Left lobe of liver (tissue), 2 donors: ENCODE data around the gene OPCML. TPM values are rescaled to one million over a fixed set of nuclear protein-coding genes. Genes with fewer than 3 reads are reported as not detected.

Experiments
- ATAC-seq: fragments of 200-7000 bp; cut with Tn5 transposase; one replicate; pipeline ENCODE4 v1.9.1; 2020; ENCODE audit warnings: mild to moderate bottlenecking, moderate library complexity
- DNase-seq: peaks from one replicate; pipeline ENCODE4 v3.0.0-alpha.2; 2020; ENCODE audit warnings: low spot score
- total RNA-seq: library from RNA; stranded (reverse); gene quantifications from one replicate; pipeline ENCODE4 v1.2.1, GENCODE V29; 2021
- donor health status: DM: no; HTN: no; CAD: no; lungs with moderate emphysema.
- donor health status: DM: no; HTN: yes; CAD: no.

Gene OPCML
- total RNA-seq, 1 donor from 2014 or later = 0.05 TPM

DNA sequence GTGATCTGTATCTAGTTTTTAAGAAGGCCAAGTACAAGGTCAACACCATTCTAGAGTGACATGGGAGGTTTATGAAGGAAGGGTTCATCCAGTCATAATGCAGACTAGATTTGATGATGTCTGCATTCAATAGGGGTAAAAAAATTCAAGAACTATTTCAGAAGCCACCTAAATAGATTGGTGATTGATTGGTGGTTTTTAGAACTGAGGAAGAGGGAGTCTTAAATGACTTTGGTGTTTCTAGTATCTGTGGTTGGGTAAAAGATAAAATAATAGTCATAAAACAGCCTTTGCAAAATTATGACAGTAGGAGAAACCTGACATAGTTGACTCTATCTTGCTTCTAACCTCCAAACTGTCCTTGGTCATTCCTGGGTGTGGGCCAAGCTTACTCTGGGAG is 114.1 kb downstream of the OPCML start:
- no peak for DNase-seq

DNA sequence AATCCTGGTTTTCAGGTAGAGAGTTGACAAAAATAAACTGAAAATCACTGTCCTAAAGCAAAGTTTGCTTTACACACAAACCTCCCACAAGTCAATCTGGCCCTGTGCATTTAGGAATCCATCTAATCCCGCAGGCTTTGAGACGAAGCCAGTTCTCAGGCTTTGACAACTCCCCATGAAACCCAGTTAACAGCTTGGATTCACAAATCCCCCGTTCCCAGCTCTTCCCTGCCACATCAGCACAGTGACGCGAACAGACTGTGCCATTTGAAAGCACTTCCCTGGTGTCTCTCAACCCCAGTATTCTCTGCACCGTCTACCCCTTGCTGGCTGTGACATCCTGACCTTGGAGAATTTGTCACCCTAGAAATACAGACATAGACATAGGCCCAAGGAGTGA is 117.8 kb downstream of the OPCML start:
- ATAC-seq = no peak
- DNase-seq = no peak

More for the DNA sequence above, 114.1 kb downstream of the OPCML start:
- ATAC-seq = no peak

DNA sequence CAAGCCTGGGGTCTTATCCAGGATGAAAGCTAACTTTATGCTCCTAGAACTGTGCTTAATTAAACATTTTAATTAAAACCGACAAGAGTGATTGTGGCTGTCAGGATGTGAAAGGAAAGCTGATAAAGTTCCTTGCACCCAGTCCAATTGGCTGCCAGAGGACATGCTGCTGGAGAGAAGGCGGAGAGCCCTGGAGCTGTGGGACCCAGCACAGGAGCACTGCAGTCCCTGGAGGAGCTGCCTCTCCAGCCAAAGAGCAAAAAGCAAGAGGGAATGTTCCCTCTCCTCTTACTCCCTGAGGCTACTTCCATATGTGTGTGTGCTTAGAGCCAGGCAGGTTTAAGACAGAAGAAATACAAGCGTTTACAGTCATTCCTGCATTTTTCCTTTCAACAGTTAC is 118.6 kb downstream of the OPCML start:
- DNase-seq (no peak), ATAC-seq (no peak)

DNA sequence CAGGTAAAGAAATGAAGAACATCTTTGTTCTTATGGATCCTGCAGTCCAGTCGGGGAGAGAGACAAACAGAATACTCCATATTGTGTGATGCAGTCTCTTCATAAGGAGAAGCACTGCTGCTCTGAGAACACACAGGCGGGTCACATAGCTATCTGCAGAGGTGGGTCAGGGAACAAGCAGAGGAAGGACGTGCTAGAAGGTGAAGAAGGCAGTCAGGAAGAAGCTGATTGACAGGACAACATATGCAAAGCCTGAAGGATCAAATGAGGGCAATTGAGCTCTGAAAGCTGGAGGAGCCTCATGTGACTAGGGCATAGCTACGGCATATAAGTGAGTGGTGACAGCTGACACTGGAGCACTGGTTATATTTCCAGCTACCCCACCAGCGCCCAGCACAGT is 122.5 kb downstream of the OPCML start:
- DNase-seq (no peak), ATAC-seq (no peak)

DNA sequence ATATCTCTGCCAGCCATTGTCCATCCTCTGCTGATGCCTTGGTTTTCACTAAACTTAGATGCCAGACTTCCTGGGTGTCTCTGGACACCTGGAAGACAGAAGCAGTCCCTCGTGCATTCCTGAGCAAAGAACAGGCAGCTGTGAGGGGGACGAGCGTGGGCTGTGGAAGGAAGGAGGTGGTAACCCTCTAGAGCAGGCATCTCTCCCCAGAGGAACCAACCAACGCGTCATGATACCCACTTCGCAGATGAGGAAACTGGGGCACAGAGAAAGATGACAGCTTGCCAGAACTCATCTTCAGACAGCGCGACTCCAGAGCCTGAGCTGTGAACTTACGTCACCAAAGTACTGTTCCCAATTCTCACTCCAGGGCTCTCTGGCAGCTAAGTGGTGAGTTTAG is 123.4 kb downstream of the OPCML start:
- ATAC-seq (no peak), DNase-seq (no peak)

DNA sequence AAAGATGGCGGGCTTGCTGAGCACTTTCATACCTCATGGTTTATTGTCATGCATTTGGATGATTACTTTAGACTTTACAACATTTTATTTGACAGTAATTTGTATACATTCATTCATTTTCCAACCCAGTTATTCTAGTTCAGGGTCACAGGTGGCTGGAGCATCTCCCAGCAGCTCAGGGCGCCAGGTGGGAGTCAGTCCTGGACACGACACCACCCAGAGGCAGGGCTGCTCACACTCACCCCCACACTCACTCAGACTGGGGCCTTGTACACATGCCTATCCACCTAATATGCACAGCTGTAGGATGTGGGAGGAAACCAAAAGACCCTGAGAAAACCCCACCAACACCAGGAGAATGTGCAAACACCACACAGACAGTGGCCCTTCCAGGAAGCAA is 123.9 kb downstream of the OPCML start:
- no peak for ATAC-seq
- no peak for DNase-seq

- no peak for DNase-seq
- no peak for ATAC-seq
Observed at GRCh38 chr11:133406489-133406888, 125.8 kb downstream of the OPCML start.

GRCh38 chr11:133403900-133404299 is 128.4 kb downstream of the OPCML start:
- ATAC-seq = no peak
- DNase-seq = no peak

GRCh38 chr11:133402551-133402950 is 129.8 kb downstream of the OPCML start:
- DNase-seq = no peak
- ATAC-seq = no peak

DNA sequence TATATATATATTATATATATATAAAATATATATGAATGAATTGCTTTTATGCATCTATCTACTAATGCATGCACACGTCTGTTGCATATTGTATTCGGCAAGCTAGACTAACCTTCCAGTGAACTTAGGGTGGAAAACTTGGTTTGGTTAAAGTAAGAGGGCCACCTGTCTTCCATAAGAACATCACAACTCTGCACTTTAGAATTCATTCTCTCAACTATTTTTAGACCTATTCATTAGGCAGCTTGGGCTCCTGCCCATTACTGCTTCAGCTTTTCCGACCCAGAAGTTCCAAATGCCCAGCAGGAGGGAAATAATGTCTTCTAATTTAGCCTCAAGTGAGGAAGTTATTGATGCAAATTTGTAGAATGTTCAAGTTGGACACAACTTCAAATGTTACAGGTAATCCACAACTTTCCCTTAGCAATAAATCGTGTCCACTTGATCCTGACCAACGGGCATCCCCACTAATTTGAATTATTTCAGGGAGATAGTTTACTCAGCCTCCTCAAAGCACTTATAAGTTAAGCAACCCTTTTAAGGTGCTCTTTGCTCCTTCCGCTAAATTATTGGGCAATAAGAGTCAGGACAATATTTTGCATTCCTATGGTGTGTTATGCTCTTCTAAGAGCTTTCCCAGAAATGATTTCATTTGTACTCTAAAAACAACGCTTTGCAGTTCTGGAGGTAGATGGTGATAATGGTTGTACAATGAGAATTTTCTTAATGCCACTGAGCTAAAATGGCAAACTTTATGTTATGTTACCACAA is 132.3 kb downstream of the OPCML start:
- ATAC-seq (no peak), DNase-seq (no peak)

DNA sequence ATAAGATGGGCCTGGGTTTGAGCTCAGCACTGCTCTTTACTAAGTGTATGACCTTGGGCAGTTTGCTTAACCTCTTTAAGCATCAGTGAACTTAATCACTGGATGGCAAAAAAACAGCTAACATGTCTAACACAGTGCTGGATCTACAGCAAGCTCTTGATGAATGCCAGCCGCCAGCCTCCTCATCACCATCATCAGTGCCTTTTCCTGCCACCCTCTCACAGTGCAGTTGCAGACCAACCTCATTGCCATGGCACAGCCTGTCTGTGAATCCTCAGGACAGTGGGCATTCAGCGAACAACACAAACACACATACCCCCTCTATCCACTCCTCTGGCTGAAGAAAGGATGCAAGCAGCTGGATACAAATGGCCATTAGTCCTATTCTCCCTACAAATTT is 133.0 kb downstream of the OPCML start:
- DNase-seq (no peak), ATAC-seq (no peak)

GRCh38 chr11:133390803-133391202 is 141.5 kb downstream of the OPCML start:
- no peak for ATAC-seq

GRCh38 chr11:133388975-133389568 is 143.2 kb downstream of the OPCML start:
- ATAC-seq (no peak), DNase-seq (no peak)

More at GRCh38 chr11:133390803-133391202, 141.5 kb downstream of the OPCML start:
- DNase-seq = no peak

DNA sequence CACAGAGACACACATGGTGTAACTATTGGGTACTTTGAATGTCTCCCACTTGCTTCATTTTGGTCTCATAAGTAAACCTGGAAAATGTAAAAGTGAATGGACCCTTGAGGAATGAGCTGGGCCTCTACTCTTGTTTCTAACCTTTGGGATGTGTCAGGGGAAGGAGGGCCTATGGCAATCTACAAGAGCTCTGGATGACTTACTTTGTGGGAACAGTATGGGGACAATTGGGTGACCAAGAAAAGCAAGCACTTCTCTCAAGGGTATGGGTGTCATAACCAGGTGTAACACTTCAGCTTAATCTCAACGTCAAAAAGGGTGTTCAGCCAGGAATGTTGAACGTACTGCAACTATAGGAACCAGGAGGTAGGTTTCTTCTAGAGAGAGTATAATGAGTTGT is 144.0 kb downstream of the OPCML start:
- ATAC-seq (no peak), DNase-seq (no peak)

DNA sequence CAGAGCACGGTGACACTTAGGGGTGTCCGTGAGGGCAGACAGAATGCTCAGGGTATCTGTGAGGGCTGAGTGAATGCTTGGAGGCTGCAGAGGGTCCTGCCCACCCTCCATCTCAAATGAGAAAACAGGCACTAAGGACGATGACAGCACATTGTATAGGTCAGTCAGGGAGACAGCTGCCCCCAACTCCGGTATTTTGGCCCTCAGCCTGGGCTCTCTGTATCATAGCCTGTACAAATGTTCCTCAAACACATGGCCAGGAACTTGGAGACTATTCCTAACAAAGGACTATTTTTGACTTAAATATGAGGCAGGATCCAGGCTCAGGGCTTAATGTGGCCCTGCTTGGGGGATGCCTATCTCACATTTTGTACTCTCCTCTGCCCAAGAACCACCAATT is 145.4 kb downstream of the OPCML start:
- no peak for ATAC-seq
- no peak for DNase-seq

DNA sequence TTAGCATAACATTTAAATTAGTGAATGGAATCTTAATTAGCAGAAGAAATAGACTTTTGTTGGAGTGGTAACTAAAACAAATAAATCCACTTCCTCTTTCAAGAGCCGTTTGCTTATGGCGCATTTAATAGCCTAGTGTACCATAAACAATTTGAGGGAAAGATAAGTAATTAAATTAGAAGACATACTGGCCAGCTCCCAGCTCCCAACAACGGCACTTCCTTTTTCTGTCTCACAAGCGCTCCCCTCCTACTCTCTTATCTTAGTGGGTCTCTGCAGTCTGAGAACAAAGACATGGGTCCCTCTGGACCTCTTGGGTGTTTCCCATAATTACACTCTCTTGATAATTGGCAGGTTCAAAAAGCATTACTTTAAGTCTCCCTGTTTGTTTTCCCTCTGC is 146.0 kb downstream of the OPCML start:
- no peak for ATAC-seq
- DNase-seq = no peak

GRCh38 chr11:133385781-133386180 is 146.5 kb downstream of the OPCML start:
- DNase-seq (no peak), ATAC-seq (no peak)

DNA sequence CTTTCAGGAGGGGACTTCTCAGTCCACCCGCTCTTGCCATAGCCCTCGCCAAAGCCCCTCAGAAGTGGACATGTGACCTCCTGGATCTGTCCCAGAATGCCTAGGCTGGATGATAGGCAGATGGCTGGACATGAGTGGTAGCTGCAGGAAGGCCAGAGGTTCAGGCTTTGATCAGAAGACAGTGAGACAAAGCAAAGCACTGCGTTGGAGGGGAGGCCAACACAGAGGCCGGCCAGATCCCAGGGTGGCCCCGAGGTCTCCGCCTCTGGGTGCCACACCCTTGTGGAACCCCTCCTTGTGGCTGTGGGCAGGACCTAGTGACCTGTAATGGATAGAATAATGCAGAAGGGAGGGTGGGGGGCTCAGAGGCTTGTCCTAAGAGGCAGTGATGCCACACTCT is 147.6 kb downstream of the OPCML start:
- DNase-seq = no peak
- no peak for ATAC-seq

DNA sequence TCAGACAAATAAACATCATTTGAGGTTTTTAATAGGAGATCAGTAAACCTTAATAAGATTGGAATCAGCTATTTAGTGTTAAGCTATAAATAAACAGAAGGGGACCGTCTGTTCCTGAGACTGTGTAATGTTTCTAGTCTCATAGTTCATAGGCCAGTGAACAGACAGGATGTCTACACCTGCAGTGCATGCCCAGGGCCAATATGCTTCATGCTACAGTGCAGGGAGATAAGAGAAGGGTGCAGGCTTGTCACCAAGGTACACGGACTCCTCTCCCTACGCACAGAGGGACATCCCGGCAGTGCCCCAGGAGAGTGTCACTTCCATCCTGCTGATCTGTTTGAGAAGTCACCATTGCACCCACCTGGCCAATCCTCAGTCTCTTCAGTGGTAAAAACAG is 148.6 kb downstream of the OPCML start:
- no peak for DNase-seq
- ATAC-seq = no peak

DNA sequence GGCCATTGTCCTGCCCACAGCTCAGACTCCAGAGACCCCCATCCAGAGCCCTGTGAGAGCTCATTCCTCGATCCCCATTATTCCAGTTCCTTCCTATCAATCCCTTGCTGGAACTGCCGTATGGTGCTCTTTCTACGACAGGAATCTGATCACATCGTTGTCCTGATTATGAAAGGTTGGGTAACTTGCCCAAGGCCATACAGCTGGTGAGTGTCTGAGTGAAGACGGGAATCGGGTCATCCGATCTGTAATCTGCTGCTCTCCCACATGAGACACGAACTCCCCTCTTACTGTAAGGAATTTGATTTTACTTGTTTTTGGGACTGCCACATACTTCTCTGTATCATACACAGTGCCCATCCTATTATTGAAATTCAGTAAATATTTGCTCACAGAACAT is 149.1 kb downstream of the OPCML start:
- no peak for ATAC-seq

GRCh38 chr11:133382131-133382812 is 150.0 kb downstream of the OPCML start:
- ATAC-seq (no peak), DNase-seq (no peak)

More for the DNA sequence above, 149.1 kb downstream of the OPCML start:
- no peak for DNase-seq

DNA sequence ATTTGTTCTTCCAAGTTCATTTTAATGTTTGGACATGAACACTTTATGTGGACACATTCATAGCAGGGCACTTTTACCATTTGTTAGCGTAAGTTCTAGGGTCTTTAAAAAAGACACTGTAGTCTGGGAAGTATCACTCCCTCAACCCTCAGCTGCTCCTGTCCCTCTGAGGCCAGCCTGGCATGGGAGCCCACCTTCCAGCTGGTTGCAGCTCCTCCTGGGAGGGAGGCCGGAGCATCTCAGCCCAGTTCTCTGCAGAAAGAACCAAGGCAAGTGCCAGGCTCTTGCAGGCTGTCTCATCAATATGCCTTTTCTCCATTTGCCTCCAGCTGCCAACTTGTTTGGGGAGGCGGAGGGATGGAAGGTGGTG is 150.6 kb downstream of the OPCML start:
- no peak for ATAC-seq

More for the DNA sequence above, 150.6 kb downstream of the OPCML start:
- no peak for DNase-seq
